Measurements from ENCODE around the gene NDUFV1.

NDUFV1 gene

GRCh38 chr11:67606492-67607295, at the start of gene NDUFV1:
TSS of gene NDUFV1 (plus strand) at chr11:67606936. CDS start at chr11:67607005, 69 bp downstream.
- DNase-seq (ENCODE audit: low read depth): peak; percentile 80

GRCh38 chr11:67558084-67558772, 48.5 kb upstream of the NDUFV1 start:
- no peak for DNase-seq (ENCODE audit: low read depth)

GRCh38 chr11:67561971-67562619, 44.6 kb upstream of the NDUFV1 start:
- no peak for DNase-seq (ENCODE audit: low read depth)

- DNase-seq (ENCODE audit: low read depth): no peak
Measured at GRCh38 chr11:67562963-67563704, 43.6 kb upstream of the NDUFV1 start.

GRCh38 chr11:67563705-67564114, 43.0 kb upstream of the NDUFV1 start:
- DNase-seq (ENCODE audit: low read depth): peak; percentile 72

- no peak for DNase-seq (ENCODE audit: low read depth)
Measured at GRCh38 chr11:67564230-67564629, 42.5 kb upstream of the NDUFV1 start.

GRCh38 chr11:67571443-67571842, 35.3 kb upstream of the NDUFV1 start:
- DNase-seq (ENCODE audit: low read depth): no peak

- DNase-seq (ENCODE audit: low read depth): no peak
Measured at GRCh38 chr11:67572305-67572704, 34.4 kb upstream of the NDUFV1 start.

- DNase-seq (ENCODE audit: low read depth): no peak
Measured at GRCh38 chr11:67572747-67573419, 33.9 kb upstream of the NDUFV1 start.

GRCh38 chr11:67574938-67575337, 31.8 kb upstream of the NDUFV1 start:
- DNase-seq (ENCODE audit: low read depth): no peak

GRCh38 chr11:67576735-67577475, 29.8 kb upstream of the NDUFV1 start:
- no peak for DNase-seq (ENCODE audit: low read depth)

GRCh38 chr11:67577951-67578350, 28.8 kb upstream of the NDUFV1 start:
- no peak for DNase-seq (ENCODE audit: low read depth)

GRCh38 chr11:67581469-67581868, 25.3 kb upstream of the NDUFV1 start:
- DNase-seq (ENCODE audit: low read depth): no peak

GRCh38 chr11:67582011-67582410, 24.7 kb upstream of the NDUFV1 start:
- DNase-seq (ENCODE audit: low read depth): no peak

- peak; percentile 79 for DNase-seq (ENCODE audit: low read depth)
Measured at GRCh38 chr11:67583247-67584204, 23.2 kb upstream of the NDUFV1 start, which contains the start of gene GSTP1. TSS of gene GSTP1 (plus strand) at chr11:67583812. CDS start at chr11:67583844, 32 bp downstream.

- DNase-seq (ENCODE audit: low read depth): no peak
Measured at GRCh38 chr11:67584205-67584880, 22.4 kb upstream of the NDUFV1 start.

GRCh38 chr11:67584881-67585873, 21.6 kb upstream of the NDUFV1 start:
- DNase-seq (ENCODE audit: low read depth): no peak

- no peak for DNase-seq (ENCODE audit: low read depth)
Measured at GRCh38 chr11:67585911-67586310, 20.8 kb upstream of the NDUFV1 start.

Data from HS-27A (cell line).